ENCODE data around the gene CISTR.

DNA sequence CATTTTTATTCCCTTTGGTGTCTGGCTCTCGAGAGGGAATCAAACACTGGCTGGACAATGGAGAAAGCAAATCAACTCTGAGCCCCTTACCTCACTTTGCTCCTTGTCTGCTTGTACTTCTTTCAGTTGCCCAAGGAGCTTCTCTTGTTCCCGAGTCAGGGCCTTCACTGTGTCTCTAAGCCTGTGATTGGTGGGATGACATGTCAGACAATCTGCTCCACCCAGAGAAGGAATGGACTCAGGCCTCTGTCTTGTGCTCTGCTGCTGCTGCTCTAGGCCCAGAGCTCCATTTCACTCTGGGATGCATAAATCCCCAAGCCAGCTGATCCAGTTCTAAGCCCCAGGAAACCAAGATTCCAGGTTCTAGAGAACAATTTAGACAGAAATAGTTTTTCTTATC, 32.1 kb downstream of the CISTR start:
- TF ChIP-seq, protein P1, sequence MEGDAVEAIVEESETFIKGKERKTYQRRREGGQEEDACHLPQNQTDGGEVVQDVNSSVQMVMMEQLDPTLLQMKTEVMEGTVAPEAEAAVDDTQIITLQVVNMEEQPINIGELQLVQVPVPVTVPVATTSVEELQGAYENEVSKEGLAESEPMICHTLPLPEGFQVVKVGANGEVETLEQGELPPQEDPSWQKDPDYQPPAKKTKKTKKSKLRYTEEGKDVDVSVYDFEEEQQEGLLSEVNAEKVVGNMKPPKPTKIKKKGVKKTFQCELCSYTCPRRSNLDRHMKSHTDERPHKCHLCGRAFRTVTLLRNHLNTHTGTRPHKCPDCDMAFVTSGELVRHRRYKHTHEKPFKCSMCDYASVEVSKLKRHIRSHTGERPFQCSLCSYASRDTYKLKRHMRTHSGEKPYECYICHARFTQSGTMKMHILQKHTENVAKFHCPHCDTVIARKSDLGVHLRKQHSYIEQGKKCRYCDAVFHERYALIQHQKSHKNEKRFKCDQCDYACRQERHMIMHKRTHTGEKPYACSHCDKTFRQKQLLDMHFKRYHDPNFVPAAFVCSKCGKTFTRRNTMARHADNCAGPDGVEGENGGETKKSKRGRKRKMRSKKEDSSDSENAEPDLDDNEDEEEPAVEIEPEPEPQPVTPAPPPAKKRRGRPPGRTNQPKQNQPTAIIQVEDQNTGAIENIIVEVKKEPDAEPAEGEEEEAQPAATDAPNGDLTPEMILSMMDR (IDR thresholded peaks at IDR 0.05; ENCODE audit: poor library complexity), result no peak
- TF ChIP-seq EZH2phosphoT487 (IDR thresholded peaks at IDR 0.05; ENCODE audit: low read depth, severe bottlenecking, unreplicated experiment) (no peak), EZH2 (IDR thresholded peaks at IDR 0.05; ENCODE audit: borderline replicate concordance) (no peak)

Measured in hepatocyte (in vitro differentiated cells).